Measurements from ENCODE around the gene STX18.
"Not testable (repeated sequence)": the region's sequence is repeated elsewhere in the genome, so short reads cannot be mapped to it uniquely, and the experiment has no call there.

STX18 gene

DNA sequence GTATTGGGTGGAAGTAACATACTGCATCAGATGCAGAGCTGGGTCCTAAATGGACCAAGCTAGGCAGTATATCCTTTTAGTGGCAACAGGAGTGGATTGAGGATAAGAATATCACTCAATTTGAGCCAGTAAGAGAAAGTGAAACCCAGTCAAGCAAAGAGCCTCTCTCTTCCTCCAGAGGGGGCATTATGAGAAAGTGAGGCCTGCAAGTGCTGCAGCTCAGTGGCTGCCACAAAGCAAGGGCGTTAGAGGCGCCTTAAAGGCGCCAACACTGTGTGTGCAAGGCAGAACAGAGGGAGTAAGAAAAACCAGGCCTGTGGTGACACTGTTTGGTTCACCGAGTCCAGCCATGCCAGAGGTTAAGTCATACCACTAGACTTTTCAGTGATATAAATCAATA is 17.5 kb downstream of the STX18 start:
- Histone ChIP-seq H3K9ac (ENCODE audit: low read depth, low read length) (no peak overlapping the region), H3K27me3 (ENCODE audit: control insufficient read depth, insufficient read depth, low read length) (no peaks in the 10 kb centered on the region), H3K4me3 (ENCODE audit: low read depth, low read length) (no peak overlapping the region), H3K36me3 (ENCODE audit: control insufficient read depth, insufficient read depth, low read length) (no peaks in the 10 kb centered on the region), H3K9me3 (ENCODE audit: control insufficient read depth, insufficient read depth, low read length) (no peaks in the 10 kb centered on the region), H3K4me1 (ENCODE audit: control insufficient read depth, insufficient read depth, low read length) (peaks cover 3% of the 10 kb centered on the region)

DNA sequence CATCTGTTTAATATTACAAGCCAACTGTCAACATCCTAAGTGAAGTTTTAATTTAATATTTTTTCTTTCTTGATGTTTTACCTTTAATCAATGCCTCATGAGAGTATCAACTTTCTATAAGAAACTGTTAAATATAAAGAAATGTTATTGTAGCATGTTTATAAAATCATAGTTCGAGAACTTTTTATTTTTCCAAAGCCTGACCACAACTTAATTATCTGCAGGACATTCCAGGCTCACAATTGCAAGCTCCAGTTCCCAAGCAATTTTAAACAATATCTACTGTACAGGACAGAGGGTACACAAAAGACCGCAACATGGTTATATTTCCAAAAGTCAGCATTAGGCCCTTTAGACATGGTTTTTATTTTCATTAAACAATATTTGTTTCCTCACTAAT is 20.1 kb downstream of the STX18 start:
- no peak overlapping the region for H3K9ac ChIP-seq (ENCODE audit: low read depth, low read length)
- no peaks in the 10 kb centered on the region for H3K9me3 ChIP-seq (ENCODE audit: control insufficient read depth, insufficient read depth, low read length)
- H3K4me1 ChIP-seq (ENCODE audit: control insufficient read depth, insufficient read depth, low read length), result peaks cover 3% of the 10 kb centered on the region
- no peaks in the 10 kb centered on the region for H3K36me3 ChIP-seq (ENCODE audit: control insufficient read depth, insufficient read depth, low read length)
- H3K4me3 ChIP-seq (ENCODE audit: low read depth, low read length), result no peak overlapping the region
- H3K27me3 ChIP-seq (ENCODE audit: control insufficient read depth, insufficient read depth, low read length), result no peaks in the 10 kb centered on the region

- Histone ChIP-seq H3K9ac (ENCODE audit: low read depth, low read length) (no peak overlapping the region), H3K27me3 (ENCODE audit: control insufficient read depth, insufficient read depth, low read length) (no peaks in the 10 kb centered on the region), H3K4me1 (ENCODE audit: control insufficient read depth, insufficient read depth, low read length) (peaks cover 3% of the 10 kb centered on the region), H3K9me3 (ENCODE audit: control insufficient read depth, insufficient read depth, low read length) (no peaks in the 10 kb centered on the region), H3K4me3 (ENCODE audit: low read depth, low read length) (no peak overlapping the region), H3K36me3 (ENCODE audit: control insufficient read depth, insufficient read depth, low read length) (no peaks in the 10 kb centered on the region)
Observed at GRCh38 chr4:4521136-4521535, 20.7 kb downstream of the STX18 start.

DNA sequence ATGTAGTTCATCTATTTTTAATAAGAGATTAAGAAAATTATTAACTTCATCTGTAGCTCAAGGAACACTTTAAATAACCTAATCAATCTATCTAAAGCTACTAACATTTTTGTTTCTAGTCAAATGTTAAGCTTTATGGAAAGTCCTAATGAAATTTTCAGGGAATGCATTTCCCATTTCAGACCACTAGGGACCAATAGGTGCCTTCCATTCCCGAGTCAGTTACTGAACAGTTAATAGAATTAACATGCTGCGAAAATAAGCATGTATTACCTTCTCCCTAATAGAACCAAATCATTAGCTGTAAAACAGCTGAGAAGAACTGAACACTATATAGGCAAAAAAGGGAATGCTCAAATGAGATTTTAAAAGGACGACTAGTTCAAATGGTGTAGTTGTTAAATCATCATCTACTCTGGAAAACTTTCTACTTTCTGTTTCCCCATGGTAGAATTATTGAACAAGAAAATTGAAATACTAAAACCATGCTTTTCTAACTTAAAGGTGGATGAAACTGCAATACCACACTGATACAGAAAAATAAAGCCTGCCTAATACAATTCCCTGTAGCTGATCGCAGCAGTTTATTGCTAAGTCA is 22.5 kb downstream of the STX18 start:
- Histone ChIP-seq H3K27me3 (ENCODE audit: control insufficient read depth, insufficient read depth, low read length) (no peaks in the 10 kb centered on the region), H3K4me1 (ENCODE audit: control insufficient read depth, insufficient read depth, low read length) (peaks cover 3% of the 10 kb centered on the region), H3K4me3 (ENCODE audit: low read depth, low read length) (no peak overlapping the region), H3K9me3 (ENCODE audit: control insufficient read depth, insufficient read depth, low read length) (no peaks in the 10 kb centered on the region), H3K36me3 (ENCODE audit: control insufficient read depth, insufficient read depth, low read length) (no peaks in the 10 kb centered on the region), H3K9ac (ENCODE audit: low read depth, low read length) (no peak overlapping the region)

DNA sequence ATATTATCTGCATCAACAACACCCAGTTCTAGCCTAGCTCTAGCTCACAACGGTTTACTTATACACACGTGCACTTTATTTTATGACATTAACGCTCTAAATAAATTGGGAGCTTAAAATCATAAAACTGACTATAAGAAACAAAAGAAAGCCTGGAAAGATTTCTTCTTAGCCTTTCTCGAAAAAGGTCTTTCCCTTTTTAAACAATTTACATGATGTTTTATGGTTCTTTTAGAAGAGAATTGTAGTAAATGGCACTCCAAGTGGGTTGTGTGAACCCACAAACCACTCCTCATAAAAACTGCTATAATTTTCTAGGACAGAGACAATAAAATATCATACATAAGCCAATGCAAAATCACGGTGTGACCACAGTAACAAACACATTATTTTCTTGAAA is 23.1 kb downstream of the STX18 start:
- no peaks in the 10 kb centered on the region for H3K36me3 ChIP-seq (ENCODE audit: control insufficient read depth, insufficient read depth, low read length)
- H3K9ac ChIP-seq (ENCODE audit: low read depth, low read length), result no peak overlapping the region
- H3K4me1 ChIP-seq (ENCODE audit: control insufficient read depth, insufficient read depth, low read length), result peaks cover 3% of the 10 kb centered on the region

DNA sequence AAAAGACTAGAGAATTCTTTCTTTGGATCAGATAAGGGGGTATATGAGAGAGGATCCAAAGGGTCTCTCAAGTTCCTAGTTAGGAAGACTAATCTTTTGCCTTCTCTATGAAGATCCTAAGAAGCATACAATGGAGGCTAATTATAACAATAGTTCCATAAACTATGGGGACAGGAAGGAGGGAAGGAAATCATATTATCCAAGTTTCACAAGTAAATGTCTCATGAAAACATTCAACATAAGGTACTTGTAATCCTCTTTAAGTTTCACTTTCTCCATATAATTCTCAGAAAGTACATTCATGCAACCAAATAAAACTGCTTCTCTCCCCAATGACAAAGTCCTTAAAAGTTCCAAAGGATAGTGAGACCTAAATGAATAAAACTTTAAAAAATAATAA is 27.1 kb downstream of the STX18 start:
- no peak overlapping the region for H3K9ac ChIP-seq (ENCODE audit: low read depth, low read length)
- no peaks in the 10 kb centered on the region for H3K27me3 ChIP-seq (ENCODE audit: control insufficient read depth, insufficient read depth, low read length)
- H3K4me1 ChIP-seq (ENCODE audit: control insufficient read depth, insufficient read depth, low read length), result no peaks in the 10 kb centered on the region
- H3K36me3 ChIP-seq (ENCODE audit: control insufficient read depth, insufficient read depth, low read length), result no peaks in the 10 kb centered on the region
- no peak overlapping the region for H3K4me3 ChIP-seq (ENCODE audit: low read depth, low read length)
- no peaks in the 10 kb centered on the region for H3K9me3 ChIP-seq (ENCODE audit: control insufficient read depth, insufficient read depth, low read length)

More for the DNA sequence above, 23.1 kb downstream of the STX18 start:
- no peak overlapping the region for H3K4me3 ChIP-seq (ENCODE audit: low read depth, low read length)
- H3K9me3 ChIP-seq (ENCODE audit: control insufficient read depth, insufficient read depth, low read length), result no peaks in the 10 kb centered on the region
- H3K27me3 ChIP-seq (ENCODE audit: control insufficient read depth, insufficient read depth, low read length), result no peaks in the 10 kb centered on the region

DNA sequence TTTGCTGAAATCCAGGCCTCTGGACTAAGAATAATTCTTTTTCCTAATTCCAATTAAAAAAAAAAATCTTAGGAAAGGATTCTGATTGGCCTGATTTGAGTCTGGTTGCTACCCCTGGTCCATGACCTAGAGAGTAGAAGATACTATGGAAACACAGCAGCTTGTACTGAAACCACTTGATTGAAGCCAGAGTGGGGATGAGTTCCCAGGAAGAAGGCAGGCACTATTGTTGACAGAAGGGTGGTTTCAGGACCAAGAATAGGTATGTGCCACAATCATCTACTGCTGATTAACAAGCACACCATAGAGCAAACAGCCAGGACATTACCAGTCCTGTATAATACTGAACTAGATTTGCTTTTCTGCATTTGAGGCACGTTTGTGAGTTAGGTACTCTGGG is 29.6 kb downstream of the STX18 start:
- Histone ChIP-seq H3K4me1 (ENCODE audit: control insufficient read depth, insufficient read depth, low read length) (no peaks in the 10 kb centered on the region), H3K9ac (ENCODE audit: low read depth, low read length) (no peak overlapping the region), H3K36me3 (ENCODE audit: control insufficient read depth, insufficient read depth, low read length) (no peaks in the 10 kb centered on the region), H3K9me3 (ENCODE audit: control insufficient read depth, insufficient read depth, low read length) (no peaks in the 10 kb centered on the region), H3K27me3 (ENCODE audit: control insufficient read depth, insufficient read depth, low read length) (no peaks in the 10 kb centered on the region), H3K4me3 (ENCODE audit: low read depth, low read length) (no peak overlapping the region)

GRCh38 chr4:4510641-4511040 is 31.2 kb downstream of the STX18 start:
- H3K9ac ChIP-seq (ENCODE audit: low read depth, low read length); H3K27me3 ChIP-seq (ENCODE audit: control insufficient read depth, insufficient read depth, low read length); H3K9me3 ChIP-seq (ENCODE audit: control insufficient read depth, insufficient read depth, low read length); H3K36me3 ChIP-seq (ENCODE audit: control insufficient read depth, insufficient read depth, low read length); H3K4me3 ChIP-seq (ENCODE audit: low read depth, low read length); H3K4me1 ChIP-seq (ENCODE audit: control insufficient read depth, insufficient read depth, low read length): not testable (repeated sequence)

DNA sequence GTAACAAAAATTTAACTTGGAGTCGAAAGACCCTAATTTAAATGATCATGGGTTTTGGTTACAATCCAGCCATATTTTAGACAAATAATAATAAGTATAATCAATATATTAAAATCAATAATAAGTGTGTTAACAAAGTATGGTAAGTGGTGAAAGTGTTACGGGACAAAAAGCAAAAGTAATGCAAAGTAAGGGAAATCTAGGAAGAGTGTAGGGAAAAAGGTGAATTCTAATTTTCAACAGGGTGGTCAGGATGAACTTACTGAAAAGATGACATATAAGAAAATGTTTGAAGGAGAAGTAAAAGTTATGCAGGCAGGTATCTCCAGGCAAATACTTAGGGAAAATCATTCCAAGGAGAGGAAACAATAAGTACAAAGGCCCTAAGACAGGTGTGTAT is 32.3 kb downstream of the STX18 start:
- Histone ChIP-seq H3K4me3 (ENCODE audit: low read depth, low read length) (no peak overlapping the region), H3K27me3 (ENCODE audit: control insufficient read depth, insufficient read depth, low read length) (no peaks in the 10 kb centered on the region), H3K9ac (ENCODE audit: low read depth, low read length) (no peak overlapping the region), H3K9me3 (ENCODE audit: control insufficient read depth, insufficient read depth, low read length) (no peaks in the 10 kb centered on the region), H3K36me3 (ENCODE audit: control insufficient read depth, insufficient read depth, low read length) (no peaks in the 10 kb centered on the region), H3K4me1 (ENCODE audit: control insufficient read depth, insufficient read depth, low read length) (no peaks in the 10 kb centered on the region)

- no peaks in the 10 kb centered on the region for H3K36me3 ChIP-seq (ENCODE audit: control insufficient read depth, insufficient read depth, low read length)
- no peak overlapping the region for H3K4me3 ChIP-seq (ENCODE audit: low read depth, low read length)
- H3K4me1 ChIP-seq (ENCODE audit: control insufficient read depth, insufficient read depth, low read length), result peaks cover 3% of the 10 kb centered on the region
- peaks cover 2% of the 10 kb centered on the region for H3K27me3 ChIP-seq (ENCODE audit: control insufficient read depth, insufficient read depth, low read length)
- no peaks in the 10 kb centered on the region for H3K9me3 ChIP-seq (ENCODE audit: control insufficient read depth, insufficient read depth, low read length)
- H3K9ac ChIP-seq (ENCODE audit: low read depth, low read length), result no peak overlapping the region
Observed at GRCh38 chr4:4507923-4508322, 33.9 kb downstream of the STX18 start.

- peaks cover 4% of the 10 kb centered on the region for H3K27me3 ChIP-seq (ENCODE audit: control insufficient read depth, insufficient read depth, low read length)
- no peaks in the 10 kb centered on the region for H3K9me3 ChIP-seq (ENCODE audit: control insufficient read depth, insufficient read depth, low read length)
Observed at GRCh38 chr4:4507403-4507802, 34.4 kb downstream of the STX18 start.

DNA sequence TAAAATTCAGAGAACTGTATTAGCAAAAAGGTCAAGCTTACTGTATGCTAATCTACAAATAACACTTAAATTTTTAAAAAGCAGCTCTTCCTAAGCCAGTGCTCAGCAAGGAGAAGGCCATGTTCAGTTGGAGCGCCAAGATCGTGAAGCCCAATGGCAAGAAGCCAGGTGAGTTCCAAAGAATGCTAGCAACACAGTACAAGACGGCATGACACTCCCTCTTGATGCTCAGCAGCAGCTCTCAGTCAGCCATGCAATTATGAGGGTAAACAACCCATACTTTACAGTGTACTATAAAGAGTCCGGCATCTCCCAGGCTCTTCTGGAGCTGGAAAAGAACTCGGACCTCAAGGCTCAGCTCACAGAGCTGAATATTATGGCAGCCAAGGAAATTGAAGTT is 34.9 kb downstream of the STX18 start:
- H3K36me3 ChIP-seq (ENCODE audit: control insufficient read depth, insufficient read depth, low read length), result no peaks in the 10 kb centered on the region
- peaks cover 7% of the 10 kb centered on the region for H3K27me3 ChIP-seq (ENCODE audit: control insufficient read depth, insufficient read depth, low read length)
- peaks cover 3% of the 10 kb centered on the region for H3K4me1 ChIP-seq (ENCODE audit: control insufficient read depth, insufficient read depth, low read length)
- no peak overlapping the region for H3K9ac ChIP-seq (ENCODE audit: low read depth, low read length)
- H3K9me3 ChIP-seq (ENCODE audit: control insufficient read depth, insufficient read depth, low read length), result no peaks in the 10 kb centered on the region
- no peak overlapping the region for H3K4me3 ChIP-seq (ENCODE audit: low read depth, low read length)

More at GRCh38 chr4:4507403-4507802, 34.4 kb downstream of the STX18 start:
- Histone ChIP-seq H3K9ac (ENCODE audit: low read depth, low read length) (no peak overlapping the region), H3K36me3 (ENCODE audit: control insufficient read depth, insufficient read depth, low read length) (no peaks in the 10 kb centered on the region), H3K4me1 (ENCODE audit: control insufficient read depth, insufficient read depth, low read length) (peaks cover 3% of the 10 kb centered on the region), H3K4me3 (ENCODE audit: low read depth, low read length) (no peak overlapping the region)

Data from iPS-15b (cell line).